Breast epithelium (tissue), 4 donors: Measurements from ENCODE around the gene STAT3. TPM values are rescaled to one million over a fixed set of nuclear protein-coding genes. Genes with fewer than 3 reads are reported as not detected.
"Not testable (repeated sequence)": the region's sequence is repeated elsewhere in the genome, so short reads cannot be mapped to it uniquely, and the experiment has no call there.

ENCODE experiments used
- DNase-seq, 2 donors: peaks; one replicate each; pipeline ENCODE4 v3.0.0-alpha.2; 2019; ENCODE audit warnings: low spot score in 2 of 2
- H3K27ac ChIP-seq, 2 donors: fragments of 200-600 bp; sonication (generic) in 1 of 2; one replicate each; pipeline ENCODE4 v1.5.1; 2016 to 2019; ENCODE audit warnings: mild to moderate bottlenecking in 1 of 2
- H3K27me3 ChIP-seq, 2 donors: fragments of 200-600 bp; sonication (generic) in 1 of 2; one replicate each; pipeline versions ENCODE4 v1.5.1 to v1.6.0; 2017 to 2019; ENCODE audit warnings: control low read depth in 1 of 2, mild to moderate bottlenecking in 1 of 2
- H3K36me3 ChIP-seq: fragments of 200-600 bp; one replicate; pipeline ENCODE4 v1.5.1; 2019
- H3K4me1 ChIP-seq, 2 donors: fragments of 200-600 bp; sonication (generic); one replicate each; pipeline ENCODE4 v1.5.1; 2016 to 2019; ENCODE audit warnings: control low read depth in 1 of 2
- H3K4me3 ChIP-seq, 3 donors: fragments of 200-600 bp; sonication (generic); 1 replicate in 2 of 3; 2 replicates in 1 of 3; pipeline ENCODE4 v1.5.1; 2016 to 2019; ENCODE audit warnings: mild to moderate bottlenecking in 3 of 3, moderate library complexity in 2 of 3
- H3K9me3 ChIP-seq, 2 donors: fragments of 200-600 bp; sonication (generic) in 1 of 2; one replicate each; pipeline ENCODE4 v1.5.1; 2016 to 2019; ENCODE audit warnings: control low read depth in 1 of 2
- CTCF ChIP-seq, 3 donors: fragments of 450-650 bp; IDR thresholded peaks; one replicate each; pipeline ENCODE4 v1.5.1; 2016 to 2017; ENCODE audit warnings: antibody characterized with exemption in 3 of 3, mild to moderate bottlenecking in 3 of 3, moderate library complexity in 3 of 3
- POLR2A ChIP-seq: fragments of 450-650 bp; IDR thresholded peaks from one replicate; pipeline ENCODE4 v1.6.1; 2016; ENCODE audit warnings: antibody characterized with exemption, mild to moderate bottlenecking, moderate library complexity
- POLR2AphosphoS5 ChIP-seq, 3 donors: sonication (generic); formaldehyde crosslinking; IDR thresholded peaks; one replicate each; pipeline ENCODE4 v1.6.1; 2017; ENCODE audit warnings: antibody characterized with exemption in 3 of 3
- intact Hi-C: fragments of 100-400 bp; cut with DNase I; formaldehyde crosslinking; loops from one replicate; pipeline ENCODE4 v1.15.1; 2023; ENCODE audit warnings: low total_unique reads
- total RNA-seq, 3 donors: library from RNA; depleted of rRNA; stranded (reverse); fragments of >200 nt; gene quantifications; one replicate each; pipeline ENCODE4 v1.1.0, GENCODE V29; 2016

Gene STAT3
- total RNA-seq, 3 donors from 2014 or later = 193 to 322 (median 238) TPM

GRCh38 chr17:42399948-42400843 lies 12.0 kb upstream of the STAT3 start:
- H3K4me1 ChIP-seq = peaks cover 5 to 6% of the 10 kb centered on the region in 2 donors
- TF ChIP-seq POLR2A (no peak), CTCF (IDR thresholded peaks at IDR 0.05) (no peak), POLR2AphosphoS5 (IDR thresholded peaks at IDR 0.05) (no peak)

GRCh38 chr17:42399121-42399520 lies 10.9 kb upstream of the STAT3 start:
- H3K9me3 ChIP-seq = no peaks in the 10 kb centered on the region
- H3K4me3 ChIP-seq = no peak overlapping the region
- DNase-seq = no peak
- peaks cover 5 to 6% of the 10 kb centered on the region in 2 donors for H3K4me1 ChIP-seq
- no peak for TF ChIP-seq POLR2A
- no peaks in the 10 kb centered on the region for H3K36me3 ChIP-seq
- H3K27me3 ChIP-seq = no peaks in the 10 kb centered on the region
- H3K27ac ChIP-seq = no peak overlapping the region
- intact Hi-C loops = no loop called here

More at GRCh38 chr17:42399948-42400843, 12.0 kb upstream of the STAT3 start:
- DNase-seq = no peak
- no peaks in the 10 kb centered on the region for H3K36me3 ChIP-seq
- no peaks in the 10 kb centered on the region for H3K27me3 ChIP-seq
- peak overlapping the region; percentile 39 to 50 for H3K27ac ChIP-seq
- H3K4me3 ChIP-seq = no peak overlapping the region
- H3K9me3 ChIP-seq = no peaks in the 10 kb centered on the region
- intact Hi-C loops = no loop called here

- intact Hi-C loops, H3K27me3 ChIP-seq: not testable (repeated sequence)
- peak in 1 of 2 donors; percentile 9 for DNase-seq
Observed at GRCh38 chr17:42395601-42396000, 7.4 kb upstream of the STAT3 start.

GRCh38 chr17:42394838-42395237 lies 6.6 kb upstream of the STAT3 start:
- no peak for DNase-seq
- H3K4me3 ChIP-seq = no peak overlapping the region
- no peak overlapping the region for H3K27ac ChIP-seq
- H3K4me1 ChIP-seq = no peaks in the 10 kb centered on the region
- H3K9me3 ChIP-seq = no peaks in the 10 kb centered on the region
- no peaks in the 10 kb centered on the region for H3K27me3 ChIP-seq
- H3K36me3 ChIP-seq = no peaks in the 10 kb centered on the region
- TF ChIP-seq POLR2AphosphoS5 (IDR thresholded peaks at IDR 0.05) (no peak), CTCF (IDR thresholded peaks at IDR 0.05) (no peak), POLR2A (no peak)
- intact Hi-C loops = no loop called here

More at GRCh38 chr17:42395601-42396000, 7.4 kb upstream of the STAT3 start:
- not testable (repeated sequence) for H3K4me1 ChIP-seq, H3K9me3 ChIP-seq, H3K27ac ChIP-seq, H3K36me3 ChIP-seq, H3K4me3 ChIP-seq

- no peaks in the 10 kb centered on the region for H3K36me3 ChIP-seq
- no peaks in the 10 kb centered on the region for H3K9me3 ChIP-seq
- TF ChIP-seq POLR2A = no peak
- no peak for TF ChIP-seq CTCF (IDR thresholded peaks at IDR 0.05)
- TF ChIP-seq POLR2AphosphoS5 (IDR thresholded peaks at IDR 0.05) = no peak
- no peaks in the 10 kb centered on the region for H3K4me1 ChIP-seq
- no peak overlapping the region for H3K27ac ChIP-seq
- H3K4me3 ChIP-seq = no peak overlapping the region
- DNase-seq = no peak
- no peaks in the 10 kb centered on the region for H3K27me3 ChIP-seq
- intact Hi-C loops = no loop called here
Observed at GRCh38 chr17:42392692-42393415, 4.6 kb upstream of the STAT3 start.

GRCh38 chr17:42391439-42391838 lies 3.2 kb upstream of the STAT3 start:
- H3K27ac ChIP-seq = not testable (repeated sequence)
- DNase-seq = peak in 1 of 2 donors; percentile 14

More at GRCh38 chr17:42391439-42391838, 3.2 kb upstream of the STAT3 start:
- H3K36me3 ChIP-seq, H3K4me3 ChIP-seq, intact Hi-C loops, H3K27me3 ChIP-seq, H3K4me1 ChIP-seq, H3K9me3 ChIP-seq: not testable (repeated sequence)
